Naive thymus-derived CD8-positive, alpha-beta T cell (primary cell): ENCODE measurements around the gene C1orf167. TPM values are rescaled to one million over a fixed set of nuclear protein-coding genes. Genes with fewer than 3 reads are reported as not detected.
A peak's percentile ranks its signal among the peaks of the same experiment; 100 is the strongest.

Source experiments
- ATAC-seq, 2 donors: fragments of 150-1000 bp; cut with Tn5 transposase in 1 of 2; sonication (Bioruptor Pico), chemical (Tn5 transposase) in 1 of 2; 1 replicate in 1 of 2; 2 replicates in 1 of 2; pipeline ENCODE4 v1.10.0; 2021; ENCODE audit warnings: mild to moderate bottlenecking in 2 of 2, moderate library complexity in 2 of 2
- POLR2A ChIA-PET: fragments of 350-600 bp; sonication (Branson Sonifier 250); formaldehyde crosslinking; loops from one replicate; lab custom pipeline; 2021; ENCODE audit warnings: antibody characterized with exemption; lab: Charles Lee
- DNase-seq, 10 donors: peaks; one replicate each; pipeline versions ENCODE4 v3.0.0 to v3.0.0-alpha.2; 2020 to 2022
- H3K27ac Mint-ChIP-seq, 10 donors: one replicate each; pipeline ENCODE4 v1.8.0; 2020 to 2022; ENCODE audit warnings: mild to moderate bottlenecking in 10 of 10, mixed read lengths in 10 of 10, moderate library complexity in 4 of 10, inconsistent platforms in 1 of 10
- H3K27me3 Mint-ChIP-seq, 5 donors: one replicate each; pipeline ENCODE4 v1.8.0; 2021 to 2022; ENCODE audit warnings: mixed read lengths in 5 of 5
- H3K36me3 Mint-ChIP-seq, 3 donors: one replicate each; pipeline ENCODE4 v1.8.0; 2020 to 2022; ENCODE audit warnings: mixed read lengths in 3 of 3, mild to moderate bottlenecking in 2 of 3, inconsistent platforms in 1 of 3
- H3K4me1 Mint-ChIP-seq, 4 donors: one replicate each; pipeline ENCODE4 v1.8.0; 2021 to 2022; ENCODE audit warnings: mixed read lengths in 4 of 4
- H3K4me3 Mint-ChIP-seq, 10 donors: one replicate each; pipeline ENCODE4 v1.8.0; 2020 to 2022; ENCODE audit warnings: mild to moderate bottlenecking in 10 of 10, mixed read lengths in 10 of 10, moderate library complexity in 6 of 10, inconsistent platforms in 1 of 10
- H3K9me3 Mint-ChIP-seq, 9 donors: one replicate each; pipeline ENCODE4 v1.8.0; 2020 to 2022; ENCODE audit warnings: mixed read lengths in 9 of 9, mild to moderate bottlenecking in 3 of 9, inconsistent platforms in 1 of 9, moderate library complexity in 1 of 9
- polyA plus RNA-seq, 3 donors: library from polyadenylated mRNA; unstranded; fragments of 300-500 nt; fragmentation: Illumina TruSeq; gene quantifications; one replicate each; pipeline ENCODE4 v1.2.3, GENCODE V29; 2021
- total RNA-seq, 8 experiments: library from RNA in 2 of 8; stranded (reverse) in 2 of 8; gene quantifications; one replicate each; pipeline ENCODE4 v1.2.3 and lab custom pipeline; 2021 to 2026

C1orf167 gene
- total and polyA plus RNA-seq, 5 experiments from 2014 or later = not detected

- Mint-ChIP-seq H3K4me1 (peaks cover 0 to 2% (median 0%) of the 10 kb centered on the region in 4 donors), H3K36me3 (peaks cover 5 to 85% (median 23%) of the 10 kb centered on the region in 3 donors), H3K27me3 (no peaks in the 10 kb centered on the region), H3K27ac (no peak overlapping the region), H3K4me3 (no peak overlapping the region), H3K9me3 (no peaks in the 10 kb centered on the region)
- ATAC-seq (no peak), DNase-seq (no peak)
- POLR2A ChIA-PET = no interaction called here
These were observed 61.6 kb downstream of the C1orf167 start for GRCh38 chr1:11823366-11824137.

- POLR2A ChIA-PET = no interaction called here
- peaks cover 0 to 83% (median 22%) of the 10 kb centered on the region in 3 donors for H3K36me3 Mint-ChIP-seq
- ATAC-seq = no peak
These were observed 63.1 kb downstream of the C1orf167 start for GRCh38 chr1:11825131-11825530.

DNA sequence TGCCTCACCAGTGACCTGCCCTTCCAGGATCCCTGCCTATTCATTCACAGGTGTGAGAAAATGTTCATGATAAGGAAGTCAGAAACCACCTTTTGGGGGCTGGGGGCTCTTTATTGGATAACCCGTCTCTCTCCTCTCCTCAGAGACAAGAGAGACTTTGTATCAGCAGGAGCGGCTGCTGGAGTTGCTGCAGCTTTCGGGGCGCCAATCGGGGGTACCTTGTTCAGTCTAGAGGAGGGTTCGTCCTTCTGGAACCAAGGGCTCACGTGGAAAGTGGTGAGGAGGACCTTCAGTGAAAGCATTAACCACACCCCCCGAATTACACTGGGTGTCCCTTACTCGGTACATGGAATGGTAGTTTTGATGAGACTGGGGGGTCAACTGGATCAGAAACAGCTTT is 65.0 kb downstream of the C1orf167 start:
- H3K27me3 Mint-ChIP-seq = no peaks in the 10 kb centered on the region
- ATAC-seq = no peak
- no peak for DNase-seq
- no peaks in the 10 kb centered on the region for H3K4me1 Mint-ChIP-seq
- no peak overlapping the region for H3K4me3 Mint-ChIP-seq
- peaks cover 0 to 77% (median 16%) of the 10 kb centered on the region in 3 donors for H3K36me3 Mint-ChIP-seq
- H3K9me3 Mint-ChIP-seq = no peaks in the 10 kb centered on the region
- no peak overlapping the region for H3K27ac Mint-ChIP-seq
- POLR2A ChIA-PET = no interaction called here

More at GRCh38 chr1:11825131-11825530, 63.1 kb downstream of the C1orf167 start:
- Mint-ChIP-seq H3K4me1 (no peaks in the 10 kb centered on the region), H3K4me3 (no peak overlapping the region), H3K9me3 (no peaks in the 10 kb centered on the region), H3K27me3 (no peaks in the 10 kb centered on the region), H3K27ac (no peak overlapping the region)
- DNase-seq = no peak

DNA sequence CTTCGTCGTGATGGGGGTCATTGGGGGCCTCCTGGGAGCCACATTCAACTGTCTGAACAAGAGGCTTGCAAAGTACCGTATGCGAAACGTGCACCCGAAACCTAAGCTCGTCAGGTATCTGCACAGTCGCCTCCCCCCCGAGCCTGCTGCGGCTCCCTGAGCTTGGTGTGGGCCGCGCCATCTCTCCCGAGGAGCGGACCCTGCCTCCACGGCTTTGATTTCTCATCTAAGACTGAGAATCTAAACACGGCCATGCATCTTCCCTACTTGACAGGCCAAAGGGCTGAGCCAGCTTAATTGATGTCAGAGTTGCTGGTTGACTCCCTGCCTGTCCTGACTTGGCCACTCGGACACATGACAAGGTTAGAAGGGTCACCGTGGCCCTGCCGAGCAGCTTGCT is 66.5 kb downstream of the C1orf167 start:
- ATAC-seq (no peak), DNase-seq (no peak)
- peaks cover 0 to 83% (median 16%) of the 10 kb centered on the region in 3 donors for H3K36me3 Mint-ChIP-seq
- POLR2A ChIA-PET = no interaction called here
- no peak overlapping the region for H3K4me3 Mint-ChIP-seq
- H3K27me3 Mint-ChIP-seq = no peaks in the 10 kb centered on the region
- H3K9me3 Mint-ChIP-seq = no peaks in the 10 kb centered on the region
- H3K4me1 Mint-ChIP-seq = no peaks in the 10 kb centered on the region
- no peak overlapping the region for H3K27ac Mint-ChIP-seq

DNA sequence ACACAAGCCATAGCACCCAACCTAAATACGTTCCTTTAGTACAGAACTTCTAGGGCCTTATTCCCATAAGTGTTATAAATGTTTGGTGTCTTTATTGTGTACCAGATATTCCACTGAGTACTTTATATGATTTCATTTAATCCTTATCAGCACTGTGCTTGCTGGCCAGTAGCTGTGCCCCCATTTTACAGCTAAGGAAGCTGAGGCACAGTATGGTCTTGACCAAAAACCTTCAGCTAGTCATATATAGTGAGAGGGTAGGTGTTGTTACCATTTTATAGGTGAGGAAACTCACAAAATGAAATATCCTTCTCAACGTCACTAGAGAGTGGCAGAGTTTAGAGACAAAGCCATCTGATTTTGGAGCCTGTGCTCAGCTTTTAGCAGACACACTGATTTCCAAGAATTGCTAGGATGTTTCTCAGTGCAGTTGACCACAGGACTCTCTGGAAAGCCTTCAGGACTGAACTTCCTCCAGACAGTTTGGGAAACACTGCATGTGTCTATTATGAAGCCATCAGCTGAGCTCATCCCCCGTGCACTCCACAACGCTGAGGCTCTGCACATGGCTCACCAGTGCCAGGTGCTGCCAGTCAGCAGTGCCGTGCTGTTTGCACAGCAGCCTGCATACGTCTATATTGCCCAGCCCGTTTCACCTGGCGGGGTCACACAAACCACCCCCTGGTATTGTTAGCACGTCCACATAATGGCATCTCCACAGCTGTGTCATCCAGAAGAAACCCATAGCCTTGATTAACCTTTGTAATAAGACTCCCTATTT is 70.1 kb downstream of the C1orf167 start:
- H3K36me3 Mint-ChIP-seq = peaks cover 0 to 75% (median 16%) of the 10 kb centered on the region in 3 donors
- POLR2A ChIA-PET = no interaction called here

GRCh38 chr1:11833497-11833896 is 71.5 kb downstream of the C1orf167 start:
- peaks cover 0 to 2% (median 1%) of the 10 kb centered on the region in 4 donors for H3K4me1 Mint-ChIP-seq
- H3K27me3 Mint-ChIP-seq = no peaks in the 10 kb centered on the region
- no peak overlapping the region for H3K4me3 Mint-ChIP-seq
- DNase-seq (no peak), ATAC-seq (no peak)
- no peaks in the 10 kb centered on the region for H3K9me3 Mint-ChIP-seq
- POLR2A ChIA-PET = no interaction called here
- H3K27ac Mint-ChIP-seq = no peak overlapping the region
- H3K36me3 Mint-ChIP-seq = peaks cover 0 to 67% (median 14%) of the 10 kb centered on the region in 3 donors

More for the DNA sequence above, 70.1 kb downstream of the C1orf167 start:
- Mint-ChIP-seq H3K9me3 (no peaks in the 10 kb centered on the region), H3K27ac (no peak overlapping the region), H3K4me3 (no peak overlapping the region), H3K4me1 (peaks cover 0 to 2% (median 0%) of the 10 kb centered on the region in 4 donors), H3K27me3 (no peaks in the 10 kb centered on the region)
- no peak for ATAC-seq
- DNase-seq = no peak

GRCh38 chr1:11833900-11834299 is 71.9 kb downstream of the C1orf167 start:
- no peak overlapping the region for H3K4me3 Mint-ChIP-seq
- ATAC-seq = no peak
- H3K4me1 Mint-ChIP-seq = peaks cover 0 to 4% (median 3%) of the 10 kb centered on the region in 4 donors
- H3K36me3 Mint-ChIP-seq = peaks cover 0 to 67% (median 18%) of the 10 kb centered on the region in 3 donors
- H3K27me3 Mint-ChIP-seq = no peaks in the 10 kb centered on the region
- POLR2A ChIA-PET = no interaction called here
- no peak for DNase-seq
- H3K9me3 Mint-ChIP-seq = no peaks in the 10 kb centered on the region
- H3K27ac Mint-ChIP-seq = no peak overlapping the region

DNA sequence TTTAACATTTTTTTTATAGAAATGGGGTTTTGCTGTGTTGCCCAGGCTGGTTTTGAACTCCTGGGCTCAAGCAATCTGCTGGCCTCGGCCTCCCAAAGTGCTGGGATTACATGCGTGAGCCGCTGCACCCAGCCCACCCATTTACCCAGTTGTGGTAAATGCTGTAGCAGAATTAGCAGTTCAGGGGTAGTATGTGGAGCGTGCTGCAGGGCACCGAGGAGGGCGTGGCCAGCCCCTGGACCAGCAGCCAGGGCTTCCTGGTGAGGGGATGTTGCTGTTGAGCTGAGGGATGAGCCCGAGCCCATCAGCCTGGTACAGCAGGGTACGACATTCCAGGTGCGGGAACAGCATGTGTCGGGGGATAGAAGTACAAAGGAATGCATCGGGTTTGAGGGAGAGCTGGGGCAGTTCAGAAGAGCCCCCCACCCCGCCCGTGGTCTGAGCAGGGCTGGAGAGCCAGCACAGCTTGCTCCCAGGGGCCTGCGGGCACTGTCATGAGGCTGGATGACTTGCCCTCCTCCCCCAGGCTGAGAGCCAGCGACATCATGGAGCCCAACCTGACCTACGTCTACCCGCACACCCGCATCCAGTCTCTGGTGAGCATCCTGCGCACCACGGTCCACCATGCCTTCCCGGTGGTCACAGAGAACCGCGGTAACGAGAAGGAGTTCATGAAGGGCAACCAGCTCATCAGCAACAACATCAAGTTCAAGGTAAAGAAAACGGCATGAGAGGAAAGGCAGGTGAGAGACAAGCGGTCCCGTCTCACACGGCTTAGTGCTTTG is 73.6 kb downstream of the C1orf167 start:
- no peak for DNase-seq
- POLR2A ChIA-PET = no interaction called here
- no peak overlapping the region for H3K27ac Mint-ChIP-seq
- no peak overlapping the region for H3K4me3 Mint-ChIP-seq
- no peaks in the 10 kb centered on the region for H3K27me3 Mint-ChIP-seq
- no peak for ATAC-seq
- no peaks in the 10 kb centered on the region for H3K9me3 Mint-ChIP-seq
- H3K4me1 Mint-ChIP-seq = peaks cover 0 to 4% (median 3%) of the 10 kb centered on the region in 4 donors
- peaks cover 0 to 66% (median 13%) of the 10 kb centered on the region in 3 donors for H3K36me3 Mint-ChIP-seq

GRCh38 chr1:11836955-11837766 is 75.2 kb downstream of the C1orf167 start:
- peaks cover 0 to 67% (median 17%) of the 10 kb centered on the region in 3 donors for H3K36me3 Mint-ChIP-seq
- H3K27me3 Mint-ChIP-seq = no peaks in the 10 kb centered on the region
- no peak overlapping the region for H3K4me3 Mint-ChIP-seq
- peaks cover 2 to 5% (median 4%) of the 10 kb centered on the region in 4 donors for H3K4me1 Mint-ChIP-seq
- POLR2A ChIA-PET = interaction anchor here (0.5 to 2.7 kb wide), 3 partner anchors 9 to 767 kb away, joined by 3 to 22 read pairs (median 4); no protein-coding TSS in a partner anchor
- ATAC-seq (no peak), DNase-seq (no peak)
- H3K27ac Mint-ChIP-seq = peak overlapping the region in 1 of 10 donors; percentile 60
- no peaks in the 10 kb centered on the region for H3K9me3 Mint-ChIP-seq

DNA sequence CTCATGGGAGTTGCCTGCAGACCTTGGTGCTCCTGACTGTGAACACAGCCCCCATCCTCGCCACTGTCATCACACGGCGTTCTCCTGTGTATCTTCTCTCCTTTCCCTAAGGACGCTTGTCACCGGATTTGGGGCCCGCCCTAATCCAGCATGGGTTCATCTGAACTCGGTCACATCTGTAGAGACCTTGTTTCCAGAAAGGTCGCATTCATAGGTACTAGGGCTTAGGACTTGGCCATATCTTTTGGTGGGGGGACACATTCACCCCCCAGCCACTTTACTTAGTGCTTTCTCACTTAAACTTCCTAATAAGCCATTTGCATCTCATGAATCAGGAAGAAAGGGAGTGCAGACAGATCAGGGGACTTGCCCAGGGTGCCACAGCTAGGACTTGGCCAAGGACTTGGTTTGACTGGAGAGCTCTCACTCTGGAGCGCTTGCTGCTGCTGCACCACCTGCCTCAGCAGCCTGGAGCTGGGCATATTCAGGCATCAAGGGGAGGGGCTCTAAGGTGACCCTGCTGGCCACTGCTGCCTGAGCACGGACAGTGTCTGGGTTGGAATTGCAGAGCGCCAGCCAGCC is 75.9 kb downstream of the C1orf167 start:
- ATAC-seq (no peak), DNase-seq (no peak)
- POLR2A ChIA-PET = interaction anchor here (0.5 to 2.7 kb wide), 3 partner anchors 8 to 767 kb away, joined by 3 to 22 read pairs (median 4); no protein-coding TSS in a partner anchor
- no peak overlapping the region for H3K4me3 Mint-ChIP-seq
- H3K36me3 Mint-ChIP-seq = peaks cover 0 to 65% (median 16%) of the 10 kb centered on the region in 3 donors
- H3K4me1 Mint-ChIP-seq = peaks cover 2 to 11% (median 4%) of the 10 kb centered on the region in 4 donors
- H3K27ac Mint-ChIP-seq = no peak overlapping the region
- no peaks in the 10 kb centered on the region for H3K27me3 Mint-ChIP-seq
- no peaks in the 10 kb centered on the region for H3K9me3 Mint-ChIP-seq
